Activated CD4-positive, alpha-beta T cell treated with anti-CD3 and anti-CD28 coated beads, Interleukin-2, amount 50 U/mL, for 48 hours (primary cell): ENCODE measurements around the gene GMCL1.
"Not testable (repeated sequence)": the region's sequence is repeated elsewhere in the genome, so short reads cannot be mapped to it uniquely, and the experiment has no call there.

Experiments
- DNase-seq, 2 experiments: peaks; one replicate each; pipeline ENCODE4 v3.0.0-alpha.2; 2020

Gene GMCL1

GRCh38 chr2:69829256-69830044 lies at the start of gene GMCL1:
TSS of gene GMCL1 (plus strand) at chr2:69829660. CDS start at chr2:69829893, 233 bp downstream.
- peak; percentile 99 for DNase-seq

GRCh38 chr2:69780921-69781320 lies 48.5 kb upstream of the GMCL1 start:
- DNase-seq = no peak

- no peak for DNase-seq
Measured at GRCh38 chr2:69781321-69782248, 47.9 kb upstream of the GMCL1 start.

- no peak for DNase-seq
Measured at GRCh38 chr2:69784228-69784627, 45.2 kb upstream of the GMCL1 start.

GRCh38 chr2:69785358-69785757 lies 44.1 kb upstream of the GMCL1 start:
- no peak for DNase-seq

- no peak for DNase-seq
Measured at GRCh38 chr2:69786052-69786560, 43.4 kb upstream of the GMCL1 start.

- DNase-seq = no peak
Measured at GRCh38 chr2:69789175-69789721, 40.2 kb upstream of the GMCL1 start.

GRCh38 chr2:69789772-69790600 lies 39.5 kb upstream of the GMCL1 start:
- no peak for DNase-seq

GRCh38 chr2:69790601-69790959 lies 38.9 kb upstream of the GMCL1 start:
- DNase-seq = no peak

- no peak for DNase-seq
Measured at GRCh38 chr2:69791045-69791444, 38.4 kb upstream of the GMCL1 start.

GRCh38 chr2:69796174-69796573 lies 33.3 kb upstream of the GMCL1 start:
- DNase-seq = no peak

- DNase-seq = no peak
Measured at GRCh38 chr2:69797235-69797634, 32.2 kb upstream of the GMCL1 start.

- no peak for DNase-seq
Measured at GRCh38 chr2:69797836-69798289, 31.6 kb upstream of the GMCL1 start.

- no peak for DNase-seq
Measured at GRCh38 chr2:69798290-69798908, 31.1 kb upstream of the GMCL1 start.

- DNase-seq = no peak
Measured at GRCh38 chr2:69798909-69799526, 30.4 kb upstream of the GMCL1 start.

- DNase-seq = no peak
Measured at GRCh38 chr2:69801745-69802290, 27.6 kb upstream of the GMCL1 start.

- not testable (repeated sequence) for DNase-seq
Measured at GRCh38 chr2:69802781-69803367, 26.6 kb upstream of the GMCL1 start.

GRCh38 chr2:69804416-69804815 lies 25.0 kb upstream of the GMCL1 start:
- DNase-seq = no peak

- no peak for DNase-seq
Measured at GRCh38 chr2:69805887-69806286, 23.6 kb upstream of the GMCL1 start.

- no peak for DNase-seq
Measured at GRCh38 chr2:69807821-69808540, 21.5 kb upstream of the GMCL1 start.
